GM12878 (cell line): Measurements from ENCODE around the gene CKAP5.

Experiments used
- ATF3 ChIP-seq: IDR thresholded peaks from 2 replicates; pipeline ENCODE4 v1.6.1; 2011; ENCODE audit warnings: low read depth, mild to moderate bottlenecking, low read length, moderate library complexity, borderline replicate concordance; ENCODE audit errors: extremely low read depth
- CTCF ChIP-seq, 3 experiments: IDR thresholded peaks in 2 of 3; conservative IDR thresholded peaks in 1 of 3; 2 replicates each; pipeline ENCODE4 v1.5.1; 2011; ENCODE audit warnings: low read depth in 3 of 3, low read length in 3 of 3, mild to moderate bottlenecking in 3 of 3, control low read depth in 2 of 3, moderate library complexity in 2 of 3, inconsistent platforms in 1 of 3, mixed read lengths in 1 of 3; ENCODE audit not compliant: control insufficient read depth in 2 of 3, insufficient read depth in 1 of 3; ENCODE audit errors: extremely low read depth in 1 of 3
- CUX1 ChIP-seq: IDR thresholded peaks from 2 replicates; pipeline ENCODE4 v1.6.1; 2012; ENCODE audit warnings: improper control_type of control experiment, low read depth, low read length; ENCODE audit not compliant: insufficient replicate concordance
- EGR1 ChIP-seq, 2 experiments: IDR thresholded peaks; 1 replicate in 1 of 2; 2 replicates in 1 of 2; pipeline ENCODE4 v1.6.1; 2011 to 2012; ENCODE audit warnings: low read depth in 2 of 2, low read length in 2 of 2, borderline replicate concordance in 1 of 2, mild to moderate bottlenecking in 1 of 2, moderate library complexity in 1 of 2
- KAT2A ChIP-seq: conservative IDR thresholded peaks from 2 replicates; pipeline ENCODE4 v1.6.1; 2011; ENCODE audit warnings: low read depth, low read length; ENCODE audit not compliant: control insufficient read depth
- NBN ChIP-seq: fragments of 450-650 bp; IDR thresholded peaks from 2 replicates; pipeline ENCODE4 v1.6.1; 2016
- YBX1 ChIP-seq: fragments of 450-650 bp; IDR thresholded peaks from 2 replicates; pipeline ENCODE4 v1.6.1; 2016; ENCODE audit warnings: antibody characterized with exemption
- YY1 ChIP-seq: IDR thresholded peaks from 2 replicates; pipeline ENCODE4 v1.6.1; 2011; ENCODE audit warnings: low read depth, mild to moderate bottlenecking, low read length

- TF ChIP-seq NBN (no peak), CTCF (IDR thresholded peaks at IDR 0.05 in 2 of 3, conservative IDR thresholded peaks at IDR 0.05 in 1 of 3; ENCODE audit: control insufficient read depth in 2 of 3, extremely low read depth in 1 of 3, insufficient read depth in 1 of 3, low read depth in 3 of 3, low read length in 3 of 3) (no peak), YBX1 (no peak), ATF3 (no peak), EGR1 (IDR thresholded peaks at IDR 0.05; ENCODE audit: borderline replicate concordance in 1 of 2, low read depth in 2 of 2, low read length in 2 of 2) (no peak), KAT2A (no peak), YY1 (no peak), CUX1 (no peak)
Observed at GRCh38 chr11:46725338-46726205, 120.5 kb downstream of the CKAP5 start.
